Heart right ventricle (tissue), 16 donors: ENCODE data around the gene RHD. TPM values are rescaled to one million over a fixed set of nuclear protein-coding genes. Genes with fewer than 3 reads are reported as not detected.
A peak's percentile ranks its signal among the peaks of the same experiment; 100 is the strongest.
"Not testable (repeated sequence)": the region's sequence is repeated elsewhere in the genome, so short reads cannot be mapped to it uniquely, and the experiment has no call there.

Experiments
- ATAC-seq, 8 donors: fragments of 200-7000 bp; cut with Tn5 transposase; one replicate each; pipeline ENCODE4 v1.9.1; 2020; ENCODE audit warnings: mild to moderate bottlenecking in 8 of 8, moderate library complexity in 8 of 8, moderate number of reproducible peaks in 1 of 8
- DNase-seq, 2 donors: peaks; one replicate each; pipeline ENCODE4 v3.0.0-alpha.2; 2020
- H3K27ac ChIP-seq, 10 donors: fragments of 200-600 bp; sonication (generic) in 2 of 10; one replicate each; pipeline versions ENCODE4 v1.5.0 to v1.8.0; 2020 to 2022; ENCODE audit warnings: mild to moderate bottlenecking in 3 of 10
- H3K27me3 ChIP-seq, 7 donors: fragments of 200-600 bp; one replicate each; pipeline ENCODE4 v1.8.0; 2021 to 2022; ENCODE audit warnings: mild to moderate bottlenecking in 2 of 7
- H3K36me3 ChIP-seq, 9 donors: fragments of 200-600 bp; sonication (generic) in 1 of 9; one replicate each; pipeline versions ENCODE4 v1.5.0 to v1.8.0; 2020 to 2022; ENCODE audit warnings: mild to moderate bottlenecking in 2 of 9
- H3K4me1 ChIP-seq, 9 donors: fragments of 200-600 bp; sonication (generic) in 1 of 9; one replicate each; pipeline versions ENCODE4 v1.5.0 to v1.8.0; 2020 to 2022; ENCODE audit warnings: mild to moderate bottlenecking in 4 of 9
- H3K4me3 ChIP-seq, 10 donors: fragments of 200-600 bp; sonication (generic) in 2 of 10; one replicate each; pipeline versions ENCODE4 v1.5.0 to v1.8.0; 2020 to 2022; ENCODE audit warnings: mild to moderate bottlenecking in 7 of 10, moderate library complexity in 2 of 10
- H3K9me3 ChIP-seq, 11 donors: fragments of 200-600 bp in 10 of 11; sonication (generic) in 2 of 11; one replicate each; pipeline versions ENCODE4 v1.5.0 to v1.8.0; 2013 to 2022; ENCODE audit warnings: mild to moderate bottlenecking in 2 of 11, control low read depth in 1 of 11, moderate library complexity in 1 of 11
- WGBS, 2 donors: extraction: QIAGEN DNeasy Blood & Tissue Kit; methylation state at CpG; one replicate each; pipeline ENCODE4 v1.1.7; 2013; ENCODE audit warnings: inconsistent platforms in 1 of 2; 5-methylcytosine and 5-hydroxymethylcytosine counted together
- intact Hi-C, 10 donors: fragments of 100-400 bp; cut with DNase I; formaldehyde crosslinking; loops; one replicate each; pipeline versions ENCODE4 v1.11.1 to v1.14.2; 2022
- polyA plus RNA-seq, 2 donors: library from polyadenylated mRNA; stranded (reverse); fragments of 200-250 nt; gene quantifications; one replicate each; pipeline ENCODE4 v1.2.3, GENCODE V29; 2013
- total RNA-seq, 10 donors: library from RNA; stranded (reverse); fragmentation: NEBNext Ultra II Directional in 3 of 10; extraction: Animal tissue kit (Norgen Biotek cat#: 25700) in 3 of 10; gene quantifications; one replicate each; pipeline versions ENCODE4 v1.2.1 to v1.2.4, GENCODE V29; 2021 to 2023
- TF ChIP-seq, protein P1 (sequence below), 9 donors: fragments of 200-600 bp; sonication (generic) in 2 of 9; IDR thresholded peaks; one replicate each; pipeline versions ENCODE4 v1.5.0 to v1.8.0; 2021 to 2022; ENCODE audit warnings: antibody characterized with exemption in 9 of 9, mild to moderate bottlenecking in 5 of 9, moderate library complexity in 1 of 9
- donor health status: Arrhythmogenic right ventricular cardiomyopathy.
- donor health status: ischemic (EF 13 %, LVEDD 7.1; RV severe dilation, severe dysfunction).
- donor health status: healthy with polysubstance abuse.
- donor health status: DM: no; HTN: yes; CAD: no.
- donor health status: DM: no; HTN: no; CAD: no.
- donor health status: ischemic (EF 25% LVEDD 6.9; RV normal size, moderate dysfunction).
- donor health status: ischemic (EF 25% LVEDD 5.7; RV mildly dilated, moderate dysfunction).
- donor health status: healthy.
- donor health status: DM: yes; HTN: yes; CAD: no.
- donor health status: Ischemic cardiomyopathy.
- donor health status: ischemic (EF 35%, LVEDD 5.7; RV mildly dilated, moderate dysfunction).
- donor health status: nonischemic (EF 11% LVEDD 7.7; RV severe dilation, severe dysfunction).
- donor health status: DM: yes; HTN: yes; CAD: no.
- donor health status: PGD.
- donor health status: ischemic (EF 29% LVEDD 5.4; RV normal size, mild dysfunction).
- donor health status: nonischemic (EF 23%, LVEDD 6.1; RV moderate dilation, normal function).

Gene RHD
- total and polyA plus RNA-seq, 12 donors = 0.11 TPM; not detected in 11

- intact Hi-C loops, H3K4me3 ChIP-seq, H3K4me1 ChIP-seq, H3K36me3 ChIP-seq, ATAC-seq, DNase-seq, H3K27me3 ChIP-seq, H3K9me3 ChIP-seq, H3K27ac ChIP-seq: not testable (repeated sequence)
- WGBS, 2 donors = 88 to 89% methylated on average over 1 of the region's 1 CpG
Measured at GRCh38 chr1:25277295-25277694, 5.0 kb downstream of the RHD start.

DNA sequence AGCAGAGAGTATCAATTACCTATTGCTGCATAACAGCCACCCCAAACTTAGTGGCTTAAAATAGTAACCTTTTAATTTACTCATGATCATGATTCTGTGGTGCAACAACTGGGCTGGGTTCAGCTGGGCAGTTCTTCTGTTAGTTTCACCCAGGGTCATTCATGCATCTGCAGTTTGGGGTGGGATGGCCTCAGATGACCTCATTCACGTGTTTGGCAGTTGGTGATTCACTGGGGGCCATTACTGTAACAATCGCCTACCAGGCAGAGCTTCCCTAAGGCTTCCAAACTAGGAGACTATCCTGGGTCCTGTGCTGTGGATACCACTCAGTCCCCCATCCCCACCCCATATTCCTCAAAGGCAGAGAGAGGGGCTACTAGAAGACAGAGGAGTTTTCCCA is 6.0 kb downstream of the RHD start:
- H3K4me3 ChIP-seq, H3K4me1 ChIP-seq, H3K27me3 ChIP-seq, H3K27ac ChIP-seq, ATAC-seq, DNase-seq, H3K36me3 ChIP-seq, intact Hi-C loops, H3K9me3 ChIP-seq: not testable (repeated sequence)
- WGBS, 2 donors = 67 to 81% methylated on average over 2 of the region's 2 CpGs

GRCh38 chr1:25278790-25279189 is 6.5 kb downstream of the RHD start:
- H3K27me3 ChIP-seq, intact Hi-C loops, H3K4me3 ChIP-seq, DNase-seq, H3K4me1 ChIP-seq, H3K36me3 ChIP-seq, H3K9me3 ChIP-seq, H3K27ac ChIP-seq, ATAC-seq: not testable (repeated sequence)
- 60 to 64% methylated on average over 3 to 4 of the region's 8 CpGs for WGBS, 2 donors

- not testable (repeated sequence) for H3K4me3 ChIP-seq, H3K9me3 ChIP-seq, H3K36me3 ChIP-seq, ATAC-seq, H3K4me1 ChIP-seq, H3K27me3 ChIP-seq, DNase-seq, H3K27ac ChIP-seq
- WGBS, 2 donors = 68 to 75% methylated on average over 4 of the region's 5 CpGs
- intact Hi-C loops = loop anchor here in 1 of 10 donors (10.0 kb wide), 1 partner anchor 215 kb away; no protein-coding TSS in a partner anchor
Measured at GRCh38 chr1:25279693-25280111, 7.4 kb downstream of the RHD start.

DNA sequence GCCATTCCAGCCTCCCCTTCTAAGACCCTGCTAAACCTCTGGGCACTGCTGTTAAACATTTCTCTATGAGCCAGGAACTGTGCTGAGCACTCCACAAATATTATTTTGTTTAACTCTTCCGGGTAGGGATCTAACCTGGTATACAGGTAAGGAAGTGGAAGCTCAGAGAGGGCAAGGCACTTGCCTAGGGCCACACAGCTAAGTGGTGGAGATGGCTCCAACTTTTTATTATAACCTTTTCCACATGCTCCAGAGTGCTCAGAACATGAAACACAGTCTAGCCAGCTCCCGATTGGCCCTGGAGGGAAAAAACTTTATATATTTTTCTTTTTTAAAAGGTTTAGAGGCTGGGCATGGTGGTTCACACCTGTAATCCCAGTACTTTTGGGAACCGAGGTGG is 13.6 kb downstream of the RHD start:
- not testable (repeated sequence) for H3K4me1 ChIP-seq, H3K9me3 ChIP-seq, DNase-seq, H3K27ac ChIP-seq, H3K36me3 ChIP-seq, H3K4me3 ChIP-seq, H3K27me3 ChIP-seq, ATAC-seq
- 81 to 91% methylated on average over 3 of the region's 3 CpGs for WGBS, 2 donors
- intact Hi-C loops = loop anchor here in 2 of 10 donors (5.0 to 10.0 kb wide), 2 partner anchors 126 to 209 kb away; no protein-coding TSS in a partner anchor

- intact Hi-C loops = loop anchor here in 2 of 10 donors (5.0 to 10.0 kb wide), 2 partner anchors 125 to 208 kb away; no protein-coding TSS in a partner anchor
- peak in 2 of 8 donors; percentile 17 to 31 for ATAC-seq
- not testable (repeated sequence) for DNase-seq, H3K27me3 ChIP-seq, H3K4me1 ChIP-seq, H3K9me3 ChIP-seq, H3K36me3 ChIP-seq, H3K4me3 ChIP-seq, H3K27ac ChIP-seq
- WGBS, 2 donors = 74 to 81% methylated on average over 3 of the region's 6 CpGs
Measured at GRCh38 chr1:25287164-25287563, 14.9 kb downstream of the RHD start.

GRCh38 chr1:25288573-25289101 is 16.3 kb downstream of the RHD start:
- not testable (repeated sequence) for H3K27me3 ChIP-seq, H3K9me3 ChIP-seq, H3K4me3 ChIP-seq, H3K4me1 ChIP-seq, H3K27ac ChIP-seq, DNase-seq, H3K36me3 ChIP-seq, ATAC-seq
- WGBS, 2 donors = 78 to 95% methylated on average over 2 to 3 of the region's 8 CpGs
- intact Hi-C loops = loop anchor here in 2 of 10 donors (5.0 to 10.0 kb wide), 2 partner anchors 124 to 206 kb away; no protein-coding TSS in a partner anchor

GRCh38 chr1:25290043-25290442 is 17.7 kb downstream of the RHD start:
- WGBS, 2 donors = 26 to 32% methylated on average over 4 to 5 of the region's 6 CpGs
- H3K36me3 ChIP-seq, intact Hi-C loops, DNase-seq, H3K27ac ChIP-seq, H3K9me3 ChIP-seq, H3K4me3 ChIP-seq, H3K4me1 ChIP-seq, H3K27me3 ChIP-seq: not testable (repeated sequence)
- peak in 3 of 8 donors; percentile 33 to 56 (median 53) for ATAC-seq
- TF ChIP-seq, protein P1, sequence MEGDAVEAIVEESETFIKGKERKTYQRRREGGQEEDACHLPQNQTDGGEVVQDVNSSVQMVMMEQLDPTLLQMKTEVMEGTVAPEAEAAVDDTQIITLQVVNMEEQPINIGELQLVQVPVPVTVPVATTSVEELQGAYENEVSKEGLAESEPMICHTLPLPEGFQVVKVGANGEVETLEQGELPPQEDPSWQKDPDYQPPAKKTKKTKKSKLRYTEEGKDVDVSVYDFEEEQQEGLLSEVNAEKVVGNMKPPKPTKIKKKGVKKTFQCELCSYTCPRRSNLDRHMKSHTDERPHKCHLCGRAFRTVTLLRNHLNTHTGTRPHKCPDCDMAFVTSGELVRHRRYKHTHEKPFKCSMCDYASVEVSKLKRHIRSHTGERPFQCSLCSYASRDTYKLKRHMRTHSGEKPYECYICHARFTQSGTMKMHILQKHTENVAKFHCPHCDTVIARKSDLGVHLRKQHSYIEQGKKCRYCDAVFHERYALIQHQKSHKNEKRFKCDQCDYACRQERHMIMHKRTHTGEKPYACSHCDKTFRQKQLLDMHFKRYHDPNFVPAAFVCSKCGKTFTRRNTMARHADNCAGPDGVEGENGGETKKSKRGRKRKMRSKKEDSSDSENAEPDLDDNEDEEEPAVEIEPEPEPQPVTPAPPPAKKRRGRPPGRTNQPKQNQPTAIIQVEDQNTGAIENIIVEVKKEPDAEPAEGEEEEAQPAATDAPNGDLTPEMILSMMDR (IDR thresholded peaks at IDR 0.05) = peak in 1 of 9 donors; percentile 8

DNA sequence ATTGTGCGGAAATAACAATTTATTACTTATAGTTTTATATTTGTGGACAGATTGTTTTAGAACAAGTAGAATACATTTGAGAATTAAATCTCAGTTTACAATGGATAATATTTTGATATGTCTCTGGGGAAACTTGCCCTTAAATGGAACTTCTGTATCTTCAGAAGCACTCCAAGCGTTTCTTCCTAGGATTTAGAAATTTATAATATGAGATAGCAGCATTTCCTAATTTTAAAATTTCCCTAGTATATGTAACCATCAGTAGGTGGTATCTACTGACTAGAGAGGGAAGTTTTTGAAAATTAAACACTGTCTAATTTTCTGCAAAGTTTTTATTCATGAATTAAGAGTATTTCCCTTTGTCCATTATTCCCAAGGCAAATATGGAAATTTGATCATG is 21.1 kb downstream of the RHD start:
- H3K9me3 ChIP-seq, ATAC-seq, intact Hi-C loops, H3K4me3 ChIP-seq, H3K36me3 ChIP-seq, DNase-seq, H3K27me3 ChIP-seq, H3K4me1 ChIP-seq, H3K27ac ChIP-seq: not testable (repeated sequence)
- 88 to 92% methylated on average over 2 of the region's 2 CpGs for WGBS, 2 donors

GRCh38 chr1:25294889-25295826 is 22.8 kb downstream of the RHD start:
- H3K27ac ChIP-seq, H3K36me3 ChIP-seq, H3K27me3 ChIP-seq, H3K4me1 ChIP-seq, H3K4me3 ChIP-seq, H3K9me3 ChIP-seq, DNase-seq, intact Hi-C loops: not testable (repeated sequence)
- peak in 3 of 8 donors; percentile 44 to 69 (median 62) for ATAC-seq
- 71 to 74% methylated on average over 5 of the region's 14 CpGs for WGBS, 2 donors
